GM21723 (cell line): ENCODE measurements around the gene YEATS2.
"Not testable (repeated sequence)": the region's sequence is repeated elsewhere in the genome, so short reads cannot be mapped to it uniquely, and the experiment has no call there.

Source experiments
- ATAC-seq: cut with Tn5 transposase; IDR thresholded peaks from one replicate; pipeline ENCODE4 v1.9.1; 2021; ENCODE audit warnings: mild to moderate bottlenecking, moderate library complexity; ENCODE audit not compliant: unreplicated experiment

The YEATS2 gene

DNA sequence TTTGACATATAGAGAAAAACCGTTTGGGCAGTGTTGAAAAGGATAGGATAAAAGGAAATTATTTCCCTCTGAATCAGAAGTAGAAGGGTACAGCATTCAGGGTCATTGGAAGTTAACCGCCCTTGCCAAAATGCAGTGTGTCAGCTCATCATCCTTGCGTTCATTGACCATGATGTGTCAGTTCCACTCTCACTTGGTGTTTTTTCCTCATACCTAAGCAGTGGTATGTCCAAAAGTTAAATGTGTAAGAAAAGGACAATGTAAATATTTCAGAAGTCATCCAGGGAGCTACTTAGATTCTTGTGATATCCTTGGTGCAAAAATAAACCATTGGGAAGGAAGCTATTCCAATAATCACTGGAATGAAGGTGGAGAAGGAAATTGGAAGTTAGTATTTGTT is 77.0 kb downstream of the YEATS2 start:
- no peak for ATAC-seq

- no peak for ATAC-seq
Observed at GRCh38 chr3:183775781-183776180, 78.2 kb downstream of the YEATS2 start.

DNA sequence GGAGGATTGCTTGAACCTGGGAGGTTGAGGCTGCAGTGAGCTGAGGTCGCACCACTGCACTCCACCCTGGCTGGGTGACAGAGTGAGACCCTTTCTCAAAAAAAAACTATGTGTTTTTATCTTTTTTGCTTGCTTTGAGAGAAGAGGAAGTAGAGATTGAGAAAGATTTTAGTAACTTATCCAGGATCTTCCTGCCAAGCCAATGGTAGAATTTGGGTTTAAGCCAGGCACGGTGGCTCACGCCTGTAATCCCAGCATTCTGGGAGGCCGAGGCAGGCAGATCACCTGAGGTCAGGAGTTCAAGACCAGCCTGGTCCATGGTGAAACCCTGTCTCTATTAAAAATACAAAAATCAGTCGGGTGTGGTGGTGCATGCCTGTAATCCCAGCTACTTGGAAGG is 78.9 kb downstream of the YEATS2 start:
- not testable (repeated sequence) for ATAC-seq

DNA sequence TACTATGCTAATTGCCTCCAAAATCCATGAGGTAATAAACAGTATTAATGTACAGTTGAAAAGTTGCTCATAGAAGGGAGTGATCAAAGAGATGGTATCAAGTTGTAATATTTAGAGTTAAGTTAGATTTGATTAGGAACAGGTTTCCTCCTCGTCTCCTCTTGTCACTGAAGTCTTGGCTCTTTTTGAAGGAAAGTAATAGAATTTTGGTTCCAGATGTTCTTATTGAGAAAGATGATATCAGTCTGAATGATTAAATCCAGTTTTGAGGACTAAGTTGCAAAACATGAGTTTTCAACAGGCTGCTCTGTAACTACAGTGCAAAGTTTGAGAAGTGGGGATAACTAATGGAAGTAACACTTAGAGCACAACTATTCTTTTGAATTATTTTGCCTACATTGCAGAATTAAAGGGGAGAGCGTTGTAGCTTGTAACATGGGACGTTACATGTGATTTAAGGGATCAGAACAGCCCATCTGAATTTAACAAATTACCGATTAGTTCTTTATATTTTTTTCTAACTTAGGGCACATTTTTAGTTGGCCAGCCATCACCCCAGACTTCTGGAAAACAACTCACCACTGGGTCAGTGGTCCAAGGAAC is 79.5 kb downstream of the YEATS2 start:
- no peak for ATAC-seq

DNA sequence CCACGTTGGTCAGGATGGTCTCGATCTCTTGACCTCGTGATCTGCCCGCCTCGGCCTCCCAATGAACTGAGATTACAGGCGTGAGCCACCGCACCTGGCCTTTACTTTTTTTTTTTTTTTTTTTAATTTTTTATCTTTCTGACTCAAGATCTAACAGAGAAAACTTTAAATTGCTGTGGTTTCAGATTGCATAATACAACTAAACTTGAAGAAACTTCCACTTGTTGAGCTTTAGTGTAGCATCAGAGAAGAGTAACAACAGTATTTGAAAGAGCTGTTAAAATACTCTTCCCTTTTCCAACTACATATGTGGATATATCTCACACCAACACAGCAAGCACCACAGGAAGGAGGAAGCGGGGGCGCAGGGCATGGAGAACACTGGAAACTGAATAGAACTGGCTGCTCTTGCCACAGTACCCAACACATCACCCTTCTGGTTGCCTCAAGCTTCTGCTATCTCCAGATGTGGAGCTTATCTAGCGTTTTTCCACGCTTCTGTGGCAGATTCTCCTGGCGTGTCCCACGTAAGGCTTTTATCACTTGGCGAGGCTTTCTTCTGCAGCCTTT is 82.4 kb downstream of the YEATS2 start:
- ATAC-seq: no peak

- no peak for ATAC-seq
Observed at GRCh38 chr3:183781246-183781645, 83.6 kb downstream of the YEATS2 start.

DNA sequence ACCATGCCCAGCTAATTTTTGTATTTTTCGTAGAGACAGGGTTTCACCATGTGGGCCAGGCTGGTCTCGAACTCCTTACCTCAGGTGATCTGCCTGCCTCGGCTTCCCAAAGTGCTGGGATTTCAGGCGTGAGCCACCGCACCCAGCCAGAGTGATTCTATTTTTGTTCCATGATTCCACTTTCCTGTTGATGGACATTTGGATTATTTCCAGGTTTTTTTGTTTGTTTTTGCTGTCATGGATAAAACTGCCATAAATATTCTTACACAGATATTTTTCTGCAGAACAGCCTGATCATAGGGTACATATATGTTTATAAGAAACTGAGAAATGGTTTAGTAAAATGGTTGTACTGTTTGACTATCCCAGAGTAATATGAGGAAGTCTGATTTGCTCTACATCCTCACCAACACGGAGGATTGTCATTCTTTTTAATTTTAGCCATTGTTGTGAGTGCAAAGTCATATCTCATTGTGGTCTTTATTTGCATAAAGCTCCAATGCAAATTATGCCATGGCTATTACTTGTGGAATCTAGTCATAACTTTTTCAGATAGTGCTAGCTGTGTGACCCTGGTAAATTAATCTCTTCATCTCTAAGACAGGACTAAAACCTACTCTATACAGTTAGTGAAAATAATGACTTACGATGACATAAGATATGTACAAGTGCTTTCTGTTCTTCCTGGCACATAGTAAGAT is 85.1 kb downstream of the YEATS2 start:
- ATAC-seq: no peak

DNA sequence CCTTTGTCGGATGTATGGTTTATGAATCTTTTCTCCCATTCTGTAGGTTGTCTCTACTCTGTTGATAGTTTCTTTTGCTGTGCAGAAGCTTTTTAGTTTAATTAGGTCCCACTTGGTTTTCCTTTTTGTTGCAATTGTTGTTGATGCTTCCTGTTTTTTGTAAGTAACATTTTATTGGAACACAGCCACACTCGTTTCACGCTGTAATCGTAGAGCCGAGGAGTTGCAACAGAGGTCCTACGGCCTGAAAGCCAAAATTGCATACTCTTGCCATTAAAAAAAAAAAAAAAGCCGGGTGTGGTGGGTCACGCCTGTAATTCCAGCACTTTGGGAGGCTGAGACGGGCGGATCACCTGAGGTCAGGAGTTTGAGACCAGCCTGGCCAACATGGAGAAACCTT is 86.9 kb downstream of the YEATS2 start:
- not testable (repeated sequence) for ATAC-seq

- ATAC-seq: no peak
Observed at GRCh38 chr3:183789826-183790225, 92.2 kb downstream of the YEATS2 start.

- ATAC-seq: no peak
Observed at GRCh38 chr3:183790700-183791099, 93.1 kb downstream of the YEATS2 start.

DNA sequence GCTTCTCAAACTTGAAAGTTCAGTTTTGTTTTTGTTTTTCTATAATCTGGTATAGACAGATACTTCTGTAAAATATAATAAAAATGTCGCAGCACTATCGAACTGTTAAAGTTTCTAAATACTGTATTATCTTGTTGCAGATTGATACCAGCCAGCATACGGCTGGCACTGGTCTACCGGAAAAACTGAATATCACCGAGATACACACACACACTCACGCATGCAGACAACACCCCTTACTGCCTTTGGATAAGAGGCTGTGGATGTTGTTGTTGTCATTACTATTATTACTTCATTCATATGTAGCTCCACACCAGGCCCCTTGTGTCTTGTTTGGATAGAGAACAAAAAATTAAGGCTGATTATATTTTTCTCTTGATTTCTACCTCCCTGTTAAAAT is 95.4 kb downstream of the YEATS2 start:
- ATAC-seq: no peak

- ATAC-seq: no peak
Observed at GRCh38 chr3:183794452-183794851, 96.9 kb downstream of the YEATS2 start.

DNA sequence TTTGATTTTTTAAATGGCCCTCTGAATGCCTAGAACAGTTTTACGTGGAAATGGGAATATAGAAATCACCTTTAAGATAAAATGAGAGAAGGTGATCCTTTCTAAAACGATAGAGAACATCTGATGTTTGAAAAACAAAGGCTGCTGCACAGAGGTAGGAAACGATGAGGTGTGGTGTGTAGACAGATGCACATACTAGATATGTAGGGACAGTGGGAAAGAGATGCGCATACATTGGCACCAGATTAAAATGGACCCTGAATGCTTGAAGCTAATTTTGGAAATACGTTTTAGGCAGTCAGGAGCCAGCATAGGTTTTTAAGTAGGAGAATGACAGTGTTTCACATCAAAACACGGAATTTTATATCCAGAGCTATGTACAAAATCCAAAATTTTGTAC is 98.8 kb downstream of the YEATS2 start:
- no peak for ATAC-seq

GRCh38 chr3:183797996-183798395 is 100.4 kb downstream of the YEATS2 start:
- no peak for ATAC-seq

DNA sequence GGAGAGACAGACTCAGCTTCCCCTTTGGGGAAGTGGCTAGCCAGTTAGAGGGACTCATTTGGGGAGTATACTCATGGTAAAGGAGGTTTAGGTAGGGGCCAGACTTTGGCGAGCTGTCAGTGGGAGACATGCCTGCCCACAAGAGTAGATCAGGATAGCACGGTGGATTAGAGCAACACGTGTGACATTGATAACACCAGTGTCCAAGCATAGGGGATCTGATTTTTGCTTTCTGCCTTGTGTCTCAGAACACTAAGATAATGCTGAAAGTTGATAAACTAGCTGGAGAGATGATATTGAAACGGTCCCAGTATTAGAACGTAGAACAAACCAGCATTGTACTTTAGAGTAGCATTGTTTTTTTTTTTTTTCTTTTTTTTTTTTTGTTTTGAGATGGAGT is 101.9 kb downstream of the YEATS2 start:
- no peak for ATAC-seq

- ATAC-seq: no peak
Observed at GRCh38 chr3:183800243-183800863, 102.8 kb downstream of the YEATS2 start.

GRCh38 chr3:183801601-183802000 is 104.0 kb downstream of the YEATS2 start:
- no peak for ATAC-seq

GRCh38 chr3:183802989-183803388 is 105.4 kb downstream of the YEATS2 start:
- ATAC-seq: no peak

DNA sequence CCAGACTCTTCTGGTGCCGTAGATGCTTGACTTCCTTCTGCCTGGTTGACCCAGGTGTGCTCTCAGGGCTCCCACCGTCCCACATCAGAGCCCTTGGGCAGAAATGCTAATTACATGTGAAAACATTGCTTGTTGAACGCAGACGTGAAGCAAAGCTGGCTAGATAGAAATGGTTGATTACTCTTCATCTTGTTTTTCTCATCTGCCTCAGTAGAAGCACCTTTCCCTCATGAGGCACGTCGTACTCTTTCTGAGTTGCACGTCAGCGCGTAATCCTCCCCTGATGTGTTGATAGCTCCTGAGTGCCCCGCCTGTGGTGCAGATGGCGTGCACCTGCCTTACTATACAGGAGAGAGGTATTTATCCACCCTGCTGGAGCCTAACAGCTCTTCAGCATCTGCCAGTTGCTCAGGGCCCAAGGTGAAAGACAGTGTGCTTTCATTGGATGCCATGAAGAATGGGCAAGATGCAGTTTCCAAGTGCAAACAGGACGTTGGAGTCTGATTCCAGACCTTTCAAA is 109.7 kb downstream of the YEATS2 start:
- no peak for ATAC-seq

DNA sequence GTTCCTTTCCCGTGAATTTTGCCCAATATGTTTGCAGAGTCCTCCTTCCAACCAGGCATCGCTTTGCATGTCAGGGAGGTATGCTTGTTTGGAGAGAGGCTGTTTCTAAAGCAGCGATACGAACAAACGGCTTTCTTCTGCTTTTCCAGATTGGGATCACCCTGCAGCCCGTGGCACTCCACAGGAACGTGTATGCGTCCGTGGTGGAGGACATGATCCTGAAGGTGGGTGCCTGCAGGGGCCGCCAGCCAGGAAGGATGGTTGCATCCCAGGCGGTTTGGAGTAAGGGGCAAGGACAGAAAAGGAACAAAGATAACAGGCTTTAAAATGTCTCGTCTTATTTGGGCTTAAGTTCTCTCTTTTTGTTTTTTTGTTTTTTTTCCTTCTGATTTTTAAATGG is 110.3 kb downstream of the YEATS2 start:
- ATAC-seq: no peak

GRCh38 chr3:183808355-183808754 is 110.8 kb downstream of the YEATS2 start:
- no peak for ATAC-seq

DNA sequence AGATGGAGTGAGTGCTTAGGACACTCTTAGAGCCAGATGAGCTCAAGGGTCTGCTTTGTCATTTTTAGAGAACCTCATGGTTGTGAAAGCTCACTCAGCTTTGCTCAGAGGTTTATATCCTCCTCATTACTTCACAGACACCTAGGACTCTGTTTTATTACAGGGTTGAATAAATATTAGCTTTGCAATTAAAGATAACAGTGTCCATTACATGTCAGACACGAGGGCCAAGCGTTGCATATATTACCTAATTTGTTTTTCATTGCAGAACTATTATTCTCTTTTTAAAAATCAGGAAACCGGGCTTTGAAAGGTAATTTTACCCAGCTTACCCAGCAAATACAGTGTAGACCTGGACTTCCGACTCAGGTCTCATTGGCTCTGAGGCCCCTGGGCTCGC is 111.7 kb downstream of the YEATS2 start:
- ATAC-seq: no peak
